Putamen (tissue), 1 donor: ENCODE data around the gene RAPGEF4.

Experiments used
- DNase-seq: peaks from one replicate; pipeline ENCODE4 v3.0.0-alpha.2; 2016; ENCODE audit warnings: low spot score

The RAPGEF4 gene

GRCh38 chr2:172908275-172908674, 172.6 kb downstream of the RAPGEF4 start:
- DNase-seq, result no peak

- DNase-seq, result no peak
These were observed 173.8 kb downstream of the RAPGEF4 start for GRCh38 chr2:172909454-172909853.

GRCh38 chr2:172912266-172912665, 176.6 kb downstream of the RAPGEF4 start:
- DNase-seq, result no peak

- no peak for DNase-seq
These were observed 178.8 kb downstream of the RAPGEF4 start for GRCh38 chr2:172914341-172915008.

GRCh38 chr2:172917716-172918115, 182.1 kb downstream of the RAPGEF4 start:
- DNase-seq, result no peak

GRCh38 chr2:172919732-172920131, 184.1 kb downstream of the RAPGEF4 start:
- DNase-seq, result no peak

GRCh38 chr2:172921532-172922236, 186.0 kb downstream of the RAPGEF4 start:
- no peak for DNase-seq

GRCh38 chr2:172922306-172922705, 186.7 kb downstream of the RAPGEF4 start:
- no peak for DNase-seq

GRCh38 chr2:172922815-172923214, 187.2 kb downstream of the RAPGEF4 start:
- DNase-seq, result no peak

- no peak for DNase-seq
These were observed 188.5 kb downstream of the RAPGEF4 start for GRCh38 chr2:172924097-172924660.

GRCh38 chr2:172925600-172925999, 190.0 kb downstream of the RAPGEF4 start:
- no peak for DNase-seq

GRCh38 chr2:172926785-172927640, 191.4 kb downstream of the RAPGEF4 start:
- no peak for DNase-seq

- no peak for DNase-seq
These were observed 192.2 kb downstream of the RAPGEF4 start for GRCh38 chr2:172927641-172928357.

GRCh38 chr2:172928756-172929155, 193.1 kb downstream of the RAPGEF4 start:
- DNase-seq, result no peak

GRCh38 chr2:172929644-172930043, 194.0 kb downstream of the RAPGEF4 start:
- no peak for DNase-seq

GRCh38 chr2:172930871-172931255, 195.2 kb downstream of the RAPGEF4 start:
- no peak for DNase-seq

GRCh38 chr2:172931256-172931894, 195.7 kb downstream of the RAPGEF4 start:
- no peak for DNase-seq

- peak; percentile 63 for DNase-seq
These were observed 196.4 kb downstream of the RAPGEF4 start for GRCh38 chr2:172931918-172932520.

- DNase-seq, result no peak
These were observed 202.5 kb downstream of the RAPGEF4 start for GRCh38 chr2:172937884-172938712.
